NB4 (cell line): Measurements from ENCODE around the gene ATXN1.

Source experiments
- DNase-seq: peaks from one replicate; pipeline ENCODE4 v3.0.0; 2010; ENCODE audit warnings: low read depth
- H3K4me3 ChIP-seq: one replicate; pipeline ENCODE4 v1.5.1; 2011; ENCODE audit warnings: mild to moderate bottlenecking, low read depth, low read length, moderate library complexity
- MAX ChIP-seq: IDR thresholded peaks from 2 replicates; pipeline ENCODE4 v1.6.1; 2011; ENCODE audit warnings: low read depth, low read length
- MYC ChIP-seq: IDR thresholded peaks from 2 replicates; pipeline ENCODE4 v1.6.1; 2011; ENCODE audit warnings: low read depth, low read length
- POLR2A ChIP-seq: IDR thresholded peaks from 2 replicates; pipeline ENCODE4 v1.6.1; 2011; ENCODE audit warnings: mild to moderate bottlenecking; ENCODE audit not compliant: insufficient read length; ENCODE audit errors: extremely low read depth
- TF ChIP-seq, protein P1 (sequence below): IDR thresholded peaks from one replicate; pipeline ENCODE4 v1.5.1; 2012; ENCODE audit warnings: low read depth, low read length

ATXN1 gene

GRCh38 chr6:16739329-16739801, 21.9 kb downstream of the ATXN1 start:
- DNase-seq = no peak
- TF ChIP-seq MYC (no peak), POLR2A (no peak), MAX (no peak)
- TF ChIP-seq, protein P1, sequence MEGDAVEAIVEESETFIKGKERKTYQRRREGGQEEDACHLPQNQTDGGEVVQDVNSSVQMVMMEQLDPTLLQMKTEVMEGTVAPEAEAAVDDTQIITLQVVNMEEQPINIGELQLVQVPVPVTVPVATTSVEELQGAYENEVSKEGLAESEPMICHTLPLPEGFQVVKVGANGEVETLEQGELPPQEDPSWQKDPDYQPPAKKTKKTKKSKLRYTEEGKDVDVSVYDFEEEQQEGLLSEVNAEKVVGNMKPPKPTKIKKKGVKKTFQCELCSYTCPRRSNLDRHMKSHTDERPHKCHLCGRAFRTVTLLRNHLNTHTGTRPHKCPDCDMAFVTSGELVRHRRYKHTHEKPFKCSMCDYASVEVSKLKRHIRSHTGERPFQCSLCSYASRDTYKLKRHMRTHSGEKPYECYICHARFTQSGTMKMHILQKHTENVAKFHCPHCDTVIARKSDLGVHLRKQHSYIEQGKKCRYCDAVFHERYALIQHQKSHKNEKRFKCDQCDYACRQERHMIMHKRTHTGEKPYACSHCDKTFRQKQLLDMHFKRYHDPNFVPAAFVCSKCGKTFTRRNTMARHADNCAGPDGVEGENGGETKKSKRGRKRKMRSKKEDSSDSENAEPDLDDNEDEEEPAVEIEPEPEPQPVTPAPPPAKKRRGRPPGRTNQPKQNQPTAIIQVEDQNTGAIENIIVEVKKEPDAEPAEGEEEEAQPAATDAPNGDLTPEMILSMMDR = no peak
- H3K4me3 ChIP-seq = no peak overlapping the region

GRCh38 chr6:16737925-16738324, 23.3 kb downstream of the ATXN1 start:
- DNase-seq = no peak
- TF ChIP-seq MYC (no peak), MAX (no peak), POLR2A (no peak)
- TF ChIP-seq, protein P1 = no peak

DNA sequence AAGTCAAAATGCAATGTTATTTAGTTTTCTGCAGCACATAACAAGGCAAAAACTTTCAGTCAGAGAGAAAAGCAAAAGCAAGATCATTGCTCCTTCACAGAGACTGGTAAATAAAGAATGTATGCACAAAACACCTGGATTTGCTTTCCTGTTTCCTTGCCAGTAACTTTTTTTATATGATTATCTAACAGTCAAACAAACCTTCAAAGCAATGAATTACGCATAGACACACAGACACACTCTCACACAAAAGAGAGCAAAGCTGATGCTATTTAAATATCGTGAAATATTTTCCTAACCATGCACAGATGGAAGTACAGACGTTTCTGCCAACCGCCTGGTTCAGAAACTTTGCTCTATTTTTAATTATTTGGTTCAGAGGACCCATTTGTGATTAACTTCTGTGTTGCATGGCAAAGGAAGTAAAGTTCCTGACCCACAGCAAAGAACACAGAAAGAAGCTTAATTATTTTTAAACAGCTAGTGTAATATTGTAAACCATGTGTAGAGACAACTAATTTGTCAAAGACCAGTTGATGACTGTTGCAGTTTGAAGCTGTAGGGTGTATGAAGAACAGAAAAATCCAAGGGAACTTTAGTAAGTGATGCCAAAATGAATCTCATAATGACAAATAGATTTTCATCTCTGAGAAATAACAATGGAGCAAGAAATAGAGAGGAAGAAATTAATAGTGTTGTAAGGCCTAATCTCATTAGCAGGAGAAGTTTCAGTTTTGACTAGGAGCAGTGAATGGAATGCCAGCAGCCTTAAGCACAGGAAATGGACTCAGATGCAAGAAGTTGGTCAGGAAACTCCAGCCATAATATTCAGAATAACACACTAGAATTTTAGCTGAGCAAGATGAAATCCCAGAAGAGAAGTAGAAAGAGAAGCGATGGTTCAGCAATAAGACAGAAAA, 24.1 kb downstream of the ATXN1 start:
- no peak for DNase-seq
- H3K4me3 ChIP-seq = no peak overlapping the region
- TF ChIP-seq, protein P1 = no peak
- TF ChIP-seq POLR2A = no peak
- TF ChIP-seq MYC = no peak
- no peak for TF ChIP-seq MAX

More at GRCh38 chr6:16737925-16738324, 23.3 kb downstream of the ATXN1 start:
- no peak overlapping the region for H3K4me3 ChIP-seq

- DNase-seq = no peak
- H3K4me3 ChIP-seq = no peak overlapping the region
- no peak for TF ChIP-seq MAX
- TF ChIP-seq MYC = no peak
- no peak for TF ChIP-seq POLR2A
- TF ChIP-seq, protein P1 = no peak
These were observed 26.2 kb downstream of the ATXN1 start for GRCh38 chr6:16735014-16735413.

DNA sequence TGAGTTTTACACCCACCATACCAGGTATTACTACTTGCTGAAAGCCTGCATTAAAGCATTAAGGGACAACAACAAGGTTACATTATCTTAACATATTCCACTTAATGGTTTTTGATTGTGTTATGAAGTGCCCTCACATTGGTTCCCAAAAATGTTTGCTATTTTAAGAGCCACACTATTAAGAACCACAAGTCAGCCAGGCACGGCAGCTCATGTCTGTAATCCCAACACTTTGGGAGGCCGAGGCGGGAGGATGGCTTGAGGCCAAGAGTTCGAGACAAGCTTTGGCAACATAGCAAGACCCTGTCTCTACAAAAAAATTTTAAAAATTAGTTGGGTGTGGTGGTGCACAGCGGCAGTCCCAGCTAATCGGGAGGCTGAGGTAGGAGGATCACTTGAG, 28.2 kb downstream of the ATXN1 start:
- no peak for TF ChIP-seq MAX
- TF ChIP-seq, protein P1 = no peak
- no peak for TF ChIP-seq MYC
- TF ChIP-seq POLR2A = no peak
- DNase-seq = no peak
- no peak overlapping the region for H3K4me3 ChIP-seq
